ENCODE measurements around the gene OR2Y1.
A peak's percentile ranks its signal among the peaks of the same experiment; 100 is the strongest.
"Not testable (repeated sequence)": the region's sequence is repeated elsewhere in the genome, so short reads cannot be mapped to it uniquely, and the experiment has no call there.

The OR2Y1 gene

GRCh38 chr5:180784497-180785097, 44.7 kb upstream of the OR2Y1 start:
- no peak overlapping the region for H3K4me3 ChIP-seq (replicated peaks; ENCODE audit: low read depth, low read length)
- DNase-seq (ENCODE audit: low read depth), result peak; percentile 88
- peak; percentile 80 for TF ChIP-seq CTCF (IDR thresholded peaks at IDR 0.05; ENCODE audit: low read length, missing control alignments)

- TF ChIP-seq CTCF (IDR thresholded peaks at IDR 0.05; ENCODE audit: low read length, missing control alignments), result no peak
- DNase-seq (ENCODE audit: low read depth), result no peak
- H3K4me3 ChIP-seq (replicated peaks; ENCODE audit: low read depth, low read length), result no peak overlapping the region
Observed at GRCh38 chr5:180783340-180784052, 43.6 kb upstream of the OR2Y1 start.

- DNase-seq (ENCODE audit: low read depth), result no peak
- no peak for TF ChIP-seq CTCF (IDR thresholded peaks at IDR 0.05; ENCODE audit: low read length, missing control alignments)
Observed at GRCh38 chr5:180782748-180783147, 42.9 kb upstream of the OR2Y1 start.

GRCh38 chr5:180781900-180782326, 42.1 kb upstream of the OR2Y1 start:
- H3K4me3 ChIP-seq (replicated peaks; ENCODE audit: low read depth, low read length); DNase-seq (ENCODE audit: low read depth): not testable (repeated sequence)

More at GRCh38 chr5:180782748-180783147, 42.9 kb upstream of the OR2Y1 start:
- no peak overlapping the region for H3K4me3 ChIP-seq (replicated peaks; ENCODE audit: low read depth, low read length)

GRCh38 chr5:180779985-180780610, 40.2 kb upstream of the OR2Y1 start:
- DNase-seq (ENCODE audit: low read depth), result no peak
- TF ChIP-seq CTCF (IDR thresholded peaks at IDR 0.05; ENCODE audit: low read length, missing control alignments), result no peak
- no peak overlapping the region for H3K4me3 ChIP-seq (replicated peaks; ENCODE audit: low read depth, low read length)

- DNase-seq (ENCODE audit: low read depth), result no peak
- TF ChIP-seq CTCF (IDR thresholded peaks at IDR 0.05; ENCODE audit: low read length, missing control alignments), result no peak
- H3K4me3 ChIP-seq (replicated peaks; ENCODE audit: low read depth, low read length), result no peak overlapping the region
Observed at GRCh38 chr5:180777475-180777874, 37.6 kb upstream of the OR2Y1 start.

- H3K4me3 ChIP-seq (replicated peaks; ENCODE audit: low read depth, low read length), result no peak overlapping the region
- no peak for DNase-seq (ENCODE audit: low read depth)
Observed at GRCh38 chr5:180776376-180776775, 36.5 kb upstream of the OR2Y1 start.

More at GRCh38 chr5:180776376-180776775, 36.5 kb upstream of the OR2Y1 start:
- no peak for TF ChIP-seq CTCF (IDR thresholded peaks at IDR 0.05; ENCODE audit: low read length, missing control alignments)
